ENCODE measurements around the gene PKM.

Gene PKM

GRCh38 chr15:72227720-72228119 is 3.3 kb downstream of the PKM start:
- DNase-seq: peak in 1 of 2 donors; percentile 37
- H3K4me3 ChIP-seq: peak overlapping the region in 1 of 2 donors; percentile 1
- no peaks in the 10 kb centered on the region for H3K36me3 ChIP-seq
- peaks cover 0 to 57% (median 45%) of the 10 kb centered on the region in 4 donors for H3K4me1 ChIP-seq
- H3K27me3 ChIP-seq: no peaks in the 10 kb centered on the region
- intact Hi-C loops (cut with DNase I; ENCODE audit: low total_unique reads): no loop called here
- peak overlapping the region; percentile 100 for H3K27ac ChIP-seq
- no peaks in the 10 kb centered on the region for H3K9me3 ChIP-seq
- no peak for TF ChIP-seq CTCF (IDR thresholded peaks at IDR 0.05)

GRCh38 chr15:72227192-72227586 is 3.8 kb downstream of the PKM start:
- Histone ChIP-seq H3K36me3 (no peaks in the 10 kb centered on the region), H3K9me3 (no peaks in the 10 kb centered on the region), H3K4me3 (peak overlapping the region in 1 of 2 donors; percentile 7), H3K27ac (peak overlapping the region; percentile 100), H3K4me1 (peaks cover 0 to 57% (median 45%) of the 10 kb centered on the region in 4 donors), H3K27me3 (no peaks in the 10 kb centered on the region)
- DNase-seq: peak in 1 of 2 donors; percentile 65
- no peak for TF ChIP-seq CTCF (IDR thresholded peaks at IDR 0.05)
- intact Hi-C loops (cut with DNase I; ENCODE audit: low total_unique reads): no loop called here

- Histone ChIP-seq H3K27me3 (no peaks in the 10 kb centered on the region), H3K9me3 (no peaks in the 10 kb centered on the region), H3K4me3 (no peak overlapping the region), H3K27ac (peak overlapping the region; percentile 43 to 45), H3K36me3 (peaks cover 7 to 15% (median 7%) of the 10 kb centered on the region in 3 donors), H3K4me1 (peaks cover 0 to 43% (median 35%) of the 10 kb centered on the region in 4 donors)
- intact Hi-C loops (cut with DNase I; ENCODE audit: low total_unique reads): no loop called here
- TF ChIP-seq CTCF (IDR thresholded peaks at IDR 0.05): no peak
- no peak for DNase-seq
These were observed 7.7 kb downstream of the PKM start for GRCh38 chr15:72223278-72223677.

- no peaks in the 10 kb centered on the region for H3K27me3 ChIP-seq
- H3K27ac ChIP-seq: peak overlapping the region; percentile 43 to 45
- peaks cover 16 to 24% (median 16%) of the 10 kb centered on the region in 3 donors for H3K36me3 ChIP-seq
These were observed 8.6 kb downstream of the PKM start for GRCh38 chr15:72222393-72222792.

GRCh38 chr15:72220687-72221086 is 10.3 kb downstream of the PKM start:
- Histone ChIP-seq H3K9me3 (no peaks in the 10 kb centered on the region), H3K4me3 (no peak overlapping the region), H3K27ac (no peak overlapping the region), H3K36me3 (peaks cover 33 to 41% (median 33%) of the 10 kb centered on the region in 3 donors), H3K4me1 (peaks cover 0 to 19% (median 14%) of the 10 kb centered on the region in 4 donors), H3K27me3 (no peaks in the 10 kb centered on the region)
- no peak for DNase-seq
- TF ChIP-seq CTCF (IDR thresholded peaks at IDR 0.05): no peak
- intact Hi-C loops (cut with DNase I; ENCODE audit: low total_unique reads): no loop called here

More at GRCh38 chr15:72222393-72222792, 8.6 kb downstream of the PKM start:
- Histone ChIP-seq H3K9me3 (no peaks in the 10 kb centered on the region), H3K4me1 (peaks cover 0 to 35% (median 30%) of the 10 kb centered on the region in 4 donors), H3K4me3 (no peak overlapping the region)
- intact Hi-C loops (cut with DNase I; ENCODE audit: low total_unique reads): no loop called here
- peak; percentile 47 to 82 for DNase-seq
- TF ChIP-seq CTCF (IDR thresholded peaks at IDR 0.05): no peak

- H3K4me1 ChIP-seq: peaks cover 0 to 5% (median 4%) of the 10 kb centered on the region in 4 donors
- no peak overlapping the region for H3K4me3 ChIP-seq
- TF ChIP-seq CTCF (IDR thresholded peaks at IDR 0.05): no peak
- peaks cover 64 to 76% (median 66%) of the 10 kb centered on the region in 3 donors for H3K36me3 ChIP-seq
- no peak for DNase-seq
- H3K27me3 ChIP-seq: no peaks in the 10 kb centered on the region
- H3K9me3 ChIP-seq: no peaks in the 10 kb centered on the region
- intact Hi-C loops (cut with DNase I; ENCODE audit: low total_unique reads): no loop called here
- H3K27ac ChIP-seq: no peak overlapping the region
These were observed 13.8 kb downstream of the PKM start for GRCh38 chr15:72217216-72217615.
